ENCODE results near the gene TLE4. TPM values are rescaled to one million over a fixed set of nuclear protein-coding genes. Genes with fewer than 3 reads are reported as not detected.

TLE4 gene
- total RNA-seq, 1 experiment from 2014 or later = 17.9 TPM

- ChIA-PET CTCF (no interaction called here), POLR2A (ENCODE audit: unreplicated experiment) (no interaction called here)
- H3K9me2 ChIP-seq (replicated peaks; ENCODE audit: low read length) = no peaks in the 10 kb centered on the region
- H3K36me3 ChIP-seq (ENCODE audit: low read depth, low read length) = no peaks in the 10 kb centered on the region
- BruUV-seq (replicated peaks) = no TSS peak
- no peak overlapping the region for H3K27ac ChIP-seq (ENCODE audit: low read length)
- no peaks in the 10 kb centered on the region for H3K27me3 ChIP-seq (ENCODE audit: low read length)
- intact Hi-C loops (cut with micrococcal nuclease) = loop anchor here (10.0 kb wide), 1 partner anchor 195 kb away; no protein-coding TSS in a partner anchor
- ATAC-seq = no peak
- H3K4me2 ChIP-seq (ENCODE audit: low read length) = no peak overlapping the region
- H3K4me3 ChIP-seq (ENCODE audit: low read length) = no peak overlapping the region
- H3K4me1 ChIP-seq (ENCODE audit: insufficient read depth, low read length) = peaks cover 8% of the 10 kb centered on the region
- no peaks in the 10 kb centered on the region for H3F3A ChIP-seq (ENCODE audit: low read length, unreplicated experiment)
- DNase-seq = no peak
- no peak overlapping the region for H2AFZ ChIP-seq (ENCODE audit: low read length)
- H3K9me3 ChIP-seq (ENCODE audit: low read length) = no peaks in the 10 kb centered on the region
- H3K9ac ChIP-seq (ENCODE audit: low read length) = no peak overlapping the region
- H4K20me1 ChIP-seq (ENCODE audit: low read length) = no peaks in the 10 kb centered on the region
- TF ChIP-seq CTCF (conservative IDR thresholded peaks at IDR 0.05; ENCODE audit: low read depth, low read length) = no peak
- TF ChIP-seq EZH2phosphoT487 (IDR thresholded peaks at IDR 0.05; ENCODE audit: borderline replicate concordance, low read length) = no peak
- TF ChIP-seq EZH2 (IDR thresholded peaks at IDR 0.05; ENCODE audit: low read length, unreplicated experiment) = no peak
- no peaks in the 10 kb centered on the region for H3K79me2 ChIP-seq (ENCODE audit: low read length)
These were observed 12.1 kb upstream of the TLE4 start for GRCh38 chr9:79559495-79560181.

- no peaks in the 10 kb centered on the region for H3K36me3 ChIP-seq (ENCODE audit: low read depth, low read length)
- H3K27me3 ChIP-seq (ENCODE audit: low read length) = no peaks in the 10 kb centered on the region
- no peaks in the 10 kb centered on the region for H3F3A ChIP-seq (ENCODE audit: low read length, unreplicated experiment)
- no peak overlapping the region for H3K27ac ChIP-seq (ENCODE audit: low read length)
- DNase-seq (peak; percentile 42), ATAC-seq (peak; percentile 71)
- H3K4me3 ChIP-seq (ENCODE audit: low read length) = no peak overlapping the region
- H3K79me2 ChIP-seq (ENCODE audit: low read length) = no peaks in the 10 kb centered on the region
- H2AFZ ChIP-seq (ENCODE audit: low read length) = no peak overlapping the region
- no peak for TF ChIP-seq CTCF (conservative IDR thresholded peaks at IDR 0.05; ENCODE audit: low read depth, low read length)
- no peak for TF ChIP-seq EZH2 (IDR thresholded peaks at IDR 0.05; ENCODE audit: low read length, unreplicated experiment)
- TF ChIP-seq EZH2phosphoT487 (IDR thresholded peaks at IDR 0.05; ENCODE audit: borderline replicate concordance, low read length) = no peak
- ChIA-PET POLR2A (ENCODE audit: unreplicated experiment) (no interaction called here), CTCF (no interaction called here)
- no peaks in the 10 kb centered on the region for H3K9me2 ChIP-seq (replicated peaks; ENCODE audit: low read length)
- peaks cover 17% of the 10 kb centered on the region for H3K4me1 ChIP-seq (ENCODE audit: insufficient read depth, low read length)
- no peaks in the 10 kb centered on the region for H3K9me3 ChIP-seq (ENCODE audit: low read length)
- no peaks in the 10 kb centered on the region for H4K20me1 ChIP-seq (ENCODE audit: low read length)
- H3K9ac ChIP-seq (ENCODE audit: low read length) = no peak overlapping the region
- 0 out of 2 replicates have a peak overlapping the region, but pooled peaks have one; percentile 7 for H3K4me2 ChIP-seq (ENCODE audit: low read length)
- no TSS peak for BruUV-seq (replicated peaks)
- intact Hi-C loops (cut with micrococcal nuclease) = loop anchor here (1.0 to 10.0 kb wide), 2 partner anchors 74 to 198 kb away; no protein-coding TSS in a partner anchor
These were observed 8.9 kb upstream of the TLE4 start for GRCh38 chr9:79562749-79563386.

GRCh38 chr9:79564105-79564504 is 7.7 kb upstream of the TLE4 start:
- intact Hi-C loops (cut with micrococcal nuclease) = loop anchor here (10.0 kb wide), 1 partner anchor 199 kb away; no protein-coding TSS in a partner anchor
- Histone ChIP-seq H3K79me2 (ENCODE audit: low read length) (no peaks in the 10 kb centered on the region), H3K4me3 (ENCODE audit: low read length) (no peak overlapping the region), H3K36me3 (ENCODE audit: low read depth, low read length) (no peaks in the 10 kb centered on the region), H3K4me2 (ENCODE audit: low read length) (no peak overlapping the region), H3F3A (ENCODE audit: low read length, unreplicated experiment) (no peaks in the 10 kb centered on the region), H3K9ac (ENCODE audit: low read length) (no peak overlapping the region), H3K9me3 (ENCODE audit: low read length) (no peaks in the 10 kb centered on the region), H3K4me1 (ENCODE audit: insufficient read depth, low read length) (peaks cover 17% of the 10 kb centered on the region), H3K27me3 (ENCODE audit: low read length) (no peaks in the 10 kb centered on the region), H3K27ac (ENCODE audit: low read length) (no peak overlapping the region), H2AFZ (ENCODE audit: low read length) (no peak overlapping the region), H3K9me2 (replicated peaks; ENCODE audit: low read length) (no peaks in the 10 kb centered on the region), H4K20me1 (ENCODE audit: low read length) (no peaks in the 10 kb centered on the region)
- ChIA-PET POLR2A (ENCODE audit: unreplicated experiment) (no interaction called here), CTCF (no interaction called here)
- DNase-seq (no peak), ATAC-seq (no peak)
- no TSS peak for BruUV-seq (replicated peaks)
- no peak for TF ChIP-seq CTCF (conservative IDR thresholded peaks at IDR 0.05; ENCODE audit: low read depth, low read length)

Data from PC-3 (cell line).